ENCODE data around the gene KRT39.

GRCh38 chr17:41009936-41010335 lies 43.2 kb upstream of the KRT39 start:
- TF ChIP-seq ZBTB3 (CRISPR knock-in tag; IDR thresholded peaks at IDR 0.05; ENCODE audit: borderline replicate concordance, low read depth) (no peak), FOXP4 (CRISPR knock-in tag; IDR thresholded peaks at IDR 0.05) (no peak), HCFC1 (IDR thresholded peaks at IDR 0.05; ENCODE audit: low read depth, low read length) (no peak), CTCF (CRISPR knock-in tag; IDR thresholded peaks at IDR 0.05) (no peak), RNF2 (conservative IDR thresholded peaks at IDR 0.05; ENCODE audit: low read depth) (no peak), TCF12 (IDR thresholded peaks at IDR 0.05) (no peak), TCF12 (CRISPR knock-in tag; IDR thresholded peaks at IDR 0.05) (no peak), ELF4 (CRISPR knock-in tag; IDR thresholded peaks at IDR 0.05; ENCODE audit: borderline replicate concordance) (no peak), CHCHD3 (CRISPR knock-in tag; IDR thresholded peaks at IDR 0.05) (no peak), ZNF121 (CRISPR knock-in tag; IDR thresholded peaks at IDR 0.05) (no peak), FOXC1 (CRISPR knock-in tag; IDR thresholded peaks at IDR 0.05; ENCODE audit: borderline replicate concordance) (no peak)

All from HepG2 (cell line).